ENCODE data around the gene TACC3.
"Not testable (repeated sequence)": the region's sequence is repeated elsewhere in the genome, so short reads cannot be mapped to it uniquely, and the experiment has no call there.

The TACC3 gene

DNA sequence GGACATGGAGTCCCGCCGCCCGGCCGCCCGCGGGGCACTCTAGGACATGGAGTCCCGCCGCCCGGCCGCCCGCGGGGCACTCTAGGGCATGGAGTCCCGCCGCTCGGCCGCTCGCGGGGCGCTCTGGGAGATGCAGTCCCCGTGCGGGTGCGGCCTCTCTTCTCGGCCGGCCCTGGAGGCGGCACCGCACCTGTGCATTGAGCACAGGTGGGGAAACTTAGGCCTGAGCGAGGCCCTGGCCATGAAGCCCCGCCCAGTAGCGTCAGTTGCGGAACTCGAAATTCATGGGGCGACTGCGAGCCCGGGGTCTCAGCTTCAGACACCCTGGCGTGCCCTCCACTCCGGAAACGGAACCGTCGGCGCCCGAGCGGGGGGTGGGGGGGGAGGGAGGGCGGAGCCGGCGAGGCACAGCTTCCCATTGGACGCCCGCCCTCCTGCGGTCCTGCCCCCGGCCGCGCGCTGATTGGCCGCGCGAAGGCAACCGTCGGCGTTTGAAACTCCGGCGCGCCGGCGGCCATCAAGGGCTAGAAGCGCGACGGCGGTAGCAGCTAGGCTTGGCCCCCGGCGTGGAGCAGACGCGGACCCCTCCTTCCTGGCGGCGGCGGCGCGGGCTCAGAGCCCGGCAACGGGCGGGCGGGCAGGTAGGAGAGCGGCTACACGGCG lies at the start of gene TACC3, which contains the start of gene TMEM129:
Gene TACC3, plus strand, starts transcription at position 519 of the 663 bp plus-strand sequence. CDS start 1,901 bp downstream, outside the sequence.
Gene TMEM129, minus strand, starts transcription at position 321 of the 663 bp plus-strand sequence. CDS start 486 bp downstream, outside the sequence.
- DNase-seq (ENCODE audit: low spot score), result peak; percentile 97

DNA sequence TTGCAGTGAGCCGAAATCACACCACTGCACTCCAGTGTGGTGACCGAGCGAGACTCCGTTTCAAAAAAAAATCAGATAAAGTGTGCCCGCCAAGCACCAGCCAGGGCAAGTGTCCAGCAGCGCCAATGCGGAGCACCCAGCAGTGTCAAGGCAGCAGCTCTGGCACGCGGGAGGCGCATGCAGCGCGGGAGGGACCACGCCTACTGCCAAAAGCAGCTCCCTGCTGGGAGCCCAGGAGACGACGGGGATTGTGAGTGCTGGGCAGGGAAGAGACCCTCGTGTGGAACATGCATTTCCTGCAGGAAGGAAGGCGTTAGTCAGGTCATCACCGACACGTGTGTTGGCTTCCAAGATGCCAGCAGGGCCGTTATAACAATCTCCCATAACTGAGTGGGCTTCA lies 47.6 kb upstream of the TACC3 start:
- no peak for DNase-seq (ENCODE audit: low spot score)

DNA sequence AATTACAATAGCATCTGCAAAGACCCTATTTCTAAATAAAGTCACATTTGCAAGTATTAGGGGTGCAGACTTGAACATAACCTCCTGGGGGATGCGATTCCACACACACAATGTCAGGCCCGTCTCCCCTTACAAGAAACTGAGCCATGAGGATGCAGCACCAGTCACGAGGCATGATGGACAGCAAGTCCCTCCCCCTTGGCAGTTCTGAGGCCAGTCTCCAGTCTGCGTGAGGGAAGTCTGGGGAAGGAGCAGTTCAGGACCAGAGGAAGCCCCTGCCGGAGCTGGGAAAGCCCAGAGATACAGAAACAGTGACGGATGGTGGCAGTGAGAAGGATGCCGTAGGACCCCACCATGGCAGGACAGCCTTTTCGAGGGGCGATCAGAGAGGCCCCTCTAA lies 46.6 kb upstream of the TACC3 start:
- no peak for DNase-seq (ENCODE audit: low spot score)

DNA sequence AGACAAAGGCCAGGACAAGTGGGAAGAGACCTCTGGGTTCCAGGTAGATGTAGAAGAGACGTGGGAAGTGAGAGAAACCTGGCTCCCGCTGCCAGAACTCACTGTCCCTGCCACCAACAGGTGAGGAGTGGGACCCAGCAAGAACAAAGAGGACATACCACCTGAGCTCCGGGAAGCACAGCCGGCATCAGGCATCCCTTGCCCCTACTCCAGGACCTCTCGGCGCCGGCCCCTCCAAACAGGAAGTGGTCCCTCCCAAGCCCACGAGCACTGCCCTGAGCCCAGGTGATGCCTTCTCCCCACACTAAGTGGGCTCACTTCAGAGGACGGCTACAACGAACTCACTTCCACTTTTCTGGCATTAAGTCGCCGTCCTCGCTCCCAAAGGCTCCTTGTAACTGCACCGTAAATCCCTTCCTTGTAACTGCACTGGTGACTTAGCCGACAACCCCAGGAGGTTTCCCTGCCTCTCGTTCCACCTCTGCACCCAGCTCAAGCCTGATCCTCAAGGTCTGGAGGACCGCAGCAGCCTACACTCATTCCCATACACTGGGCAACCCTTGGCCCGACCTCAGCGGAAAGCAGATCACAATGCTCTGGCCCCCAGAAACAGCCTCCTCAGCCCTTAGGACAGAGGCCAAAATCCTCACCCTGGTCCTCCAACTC lies 46.1 kb upstream of the TACC3 start:
- no peak for DNase-seq (ENCODE audit: low spot score)

DNA sequence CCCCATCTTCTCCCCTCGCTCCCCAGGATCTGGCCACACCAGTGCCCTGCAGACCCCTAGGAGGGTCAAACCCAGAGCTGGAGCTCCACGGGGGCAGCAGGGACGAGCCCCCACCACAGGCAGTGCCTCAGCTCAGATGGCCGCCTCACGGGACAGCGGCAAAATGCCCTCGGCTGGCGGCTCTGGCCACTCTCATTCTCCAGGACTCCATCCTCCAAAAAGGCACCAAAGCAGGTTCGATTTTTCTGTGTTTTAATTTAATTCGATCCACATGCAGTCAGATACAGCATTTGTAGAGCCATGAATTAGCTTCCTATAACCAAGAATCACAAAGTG lies 45.6 kb upstream of the TACC3 start:
- no peak for DNase-seq (ENCODE audit: low spot score)

DNA sequence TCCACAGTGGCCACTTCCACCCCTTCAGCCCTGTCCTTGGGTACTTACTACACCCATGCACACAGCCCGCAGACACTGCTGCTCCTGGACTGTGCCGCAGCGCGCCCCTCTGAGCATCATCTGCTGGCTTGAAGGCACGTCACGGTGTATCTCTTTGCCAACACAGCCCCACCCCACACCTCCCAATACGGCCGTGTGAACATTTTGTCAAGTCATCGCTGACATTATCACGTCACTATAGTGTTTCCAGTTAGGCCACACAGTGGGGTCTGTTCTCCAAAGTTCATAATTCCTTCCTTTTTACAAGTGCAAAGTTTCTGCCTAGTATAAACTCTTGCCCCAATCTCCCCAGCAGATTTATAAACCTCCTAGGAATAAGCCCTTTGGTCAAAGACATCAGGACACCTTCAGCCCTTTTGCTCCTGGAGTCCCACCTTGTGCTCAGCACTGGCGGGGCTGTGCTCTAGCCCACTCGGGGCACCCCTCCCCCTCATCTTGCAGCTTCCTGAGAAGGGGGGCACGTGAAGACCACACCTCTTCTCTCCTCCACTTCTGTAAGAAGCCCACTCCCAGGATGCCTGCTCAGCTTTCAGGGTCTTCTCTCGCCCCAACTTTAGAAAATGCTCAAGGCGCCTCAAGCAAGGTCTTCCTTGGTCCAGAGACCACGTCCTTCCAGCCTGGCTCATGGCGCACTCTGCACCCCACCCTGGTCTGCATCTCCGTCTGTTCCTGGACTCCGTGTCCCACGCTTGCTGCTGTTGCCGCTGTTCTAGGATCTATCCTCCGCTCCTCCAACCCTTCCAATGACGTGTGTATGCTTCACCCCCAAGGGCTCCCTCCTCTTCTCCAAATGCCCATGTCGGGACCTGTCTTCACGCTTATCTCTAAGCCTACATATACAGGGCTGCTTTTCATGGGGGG lies 44.5 kb upstream of the TACC3 start:
- no peak for DNase-seq (ENCODE audit: low spot score)

DNA sequence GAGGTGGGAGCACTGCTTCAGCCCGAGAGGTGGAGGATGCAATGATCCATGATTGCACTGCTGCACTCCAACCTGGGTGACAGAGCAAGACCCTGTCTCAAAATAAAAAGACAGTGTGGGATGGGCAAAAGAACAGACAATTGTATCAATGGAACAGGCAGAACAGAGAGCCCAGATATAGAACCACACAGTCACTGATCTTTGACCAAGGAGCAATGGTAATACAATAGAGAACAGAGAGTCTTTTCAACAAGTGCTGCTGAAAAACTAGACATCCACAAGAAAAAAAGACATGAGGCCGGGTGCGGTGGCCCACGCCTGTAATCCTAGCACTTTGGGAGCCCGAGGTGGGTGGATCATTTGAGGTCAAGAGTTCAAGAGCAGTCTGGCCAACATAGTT lies 43.1 kb upstream of the TACC3 start:
- no peak for DNase-seq (ENCODE audit: low spot score)

DNA sequence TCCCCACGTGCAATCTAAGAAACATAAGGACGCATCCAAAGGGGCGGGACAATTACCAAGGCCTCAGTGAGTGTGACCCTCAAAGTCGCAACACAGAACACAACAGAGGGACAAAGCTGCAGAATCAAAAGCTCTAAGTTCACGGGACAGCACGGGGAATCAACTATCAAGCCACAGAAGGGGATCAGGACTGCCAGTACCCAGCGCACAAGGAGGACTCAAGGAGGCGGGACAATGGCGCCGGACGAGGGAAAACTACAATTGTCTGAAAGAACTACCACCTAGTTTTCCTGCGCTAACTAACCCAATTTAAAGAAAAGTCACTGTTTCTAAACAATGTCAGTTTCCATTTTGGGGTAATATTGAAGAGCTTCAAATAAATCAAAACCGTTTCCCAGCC lies 38.5 kb upstream of the TACC3 start:
- no peak for DNase-seq (ENCODE audit: low spot score)

DNA sequence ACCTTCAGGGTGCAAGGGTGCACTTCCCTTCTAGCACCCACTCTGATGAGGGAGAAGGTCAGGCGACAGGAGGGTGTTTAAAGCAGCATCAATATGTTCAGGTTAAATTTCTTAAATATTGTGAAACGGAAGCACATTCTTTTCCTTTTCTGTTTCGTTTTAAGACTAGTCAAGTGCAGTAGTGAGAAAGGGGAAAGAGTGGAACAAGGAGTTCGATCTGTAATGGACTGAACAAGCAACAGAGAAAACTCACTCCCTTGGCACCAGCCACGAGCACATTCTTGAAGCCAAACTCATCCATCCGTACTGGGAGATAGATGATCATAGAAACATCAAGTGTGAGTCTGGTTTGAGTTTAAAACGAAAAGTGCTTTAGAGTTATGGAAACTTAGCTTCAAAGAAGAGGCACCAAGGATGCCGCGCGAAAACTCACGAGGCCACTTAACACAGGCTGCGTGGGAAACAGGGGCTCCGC lies 38.0 kb upstream of the TACC3 start:
- DNase-seq (ENCODE audit: low spot score), result peak; percentile 2

DNA sequence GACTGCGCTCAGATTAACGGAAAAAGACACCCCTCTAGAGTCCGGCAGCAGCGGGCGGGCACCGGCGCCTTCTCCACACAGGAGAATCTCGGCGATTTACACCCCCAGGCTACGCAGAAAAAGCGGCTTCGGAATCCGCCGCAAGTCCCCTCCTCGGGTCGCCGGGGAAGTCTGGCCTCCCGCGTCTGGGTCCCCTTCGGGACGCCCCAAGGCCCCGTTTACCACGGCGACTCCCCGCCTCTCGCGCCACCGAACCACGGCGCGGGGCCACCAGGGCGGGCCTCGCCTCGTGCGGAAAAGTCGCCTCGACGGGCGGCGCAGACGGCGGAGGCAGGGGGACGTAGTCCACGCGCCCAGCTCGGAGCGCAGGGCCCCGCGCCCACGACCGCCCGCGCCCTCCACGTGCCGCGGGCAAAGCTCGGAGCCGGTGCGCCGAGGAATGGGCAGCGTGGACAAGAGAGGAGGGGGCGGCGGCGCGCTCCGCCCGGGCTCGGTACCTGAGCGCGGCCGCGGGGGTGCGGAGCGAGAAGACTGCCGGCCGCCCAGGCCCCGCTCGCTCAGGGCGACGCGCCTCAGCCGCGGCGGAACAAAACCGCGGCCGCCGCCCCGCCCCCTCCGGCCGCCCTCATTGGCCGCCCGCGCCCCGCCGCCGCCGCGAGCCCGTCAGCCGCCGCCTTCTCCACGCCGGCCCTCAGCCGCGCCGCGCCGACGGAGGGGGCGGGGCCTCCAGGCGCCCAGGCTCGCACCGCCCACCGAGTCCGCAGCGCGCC lies 37.4 kb upstream of the TACC3 start, which contains the start of gene FAM53A:
Gene FAM53A, minus strand, starts transcription at position 578 of the 770 bp plus-strand sequence. CDS start 15,572 bp downstream, outside the sequence.
- peak; percentile 92 for DNase-seq (ENCODE audit: low spot score)

DNA sequence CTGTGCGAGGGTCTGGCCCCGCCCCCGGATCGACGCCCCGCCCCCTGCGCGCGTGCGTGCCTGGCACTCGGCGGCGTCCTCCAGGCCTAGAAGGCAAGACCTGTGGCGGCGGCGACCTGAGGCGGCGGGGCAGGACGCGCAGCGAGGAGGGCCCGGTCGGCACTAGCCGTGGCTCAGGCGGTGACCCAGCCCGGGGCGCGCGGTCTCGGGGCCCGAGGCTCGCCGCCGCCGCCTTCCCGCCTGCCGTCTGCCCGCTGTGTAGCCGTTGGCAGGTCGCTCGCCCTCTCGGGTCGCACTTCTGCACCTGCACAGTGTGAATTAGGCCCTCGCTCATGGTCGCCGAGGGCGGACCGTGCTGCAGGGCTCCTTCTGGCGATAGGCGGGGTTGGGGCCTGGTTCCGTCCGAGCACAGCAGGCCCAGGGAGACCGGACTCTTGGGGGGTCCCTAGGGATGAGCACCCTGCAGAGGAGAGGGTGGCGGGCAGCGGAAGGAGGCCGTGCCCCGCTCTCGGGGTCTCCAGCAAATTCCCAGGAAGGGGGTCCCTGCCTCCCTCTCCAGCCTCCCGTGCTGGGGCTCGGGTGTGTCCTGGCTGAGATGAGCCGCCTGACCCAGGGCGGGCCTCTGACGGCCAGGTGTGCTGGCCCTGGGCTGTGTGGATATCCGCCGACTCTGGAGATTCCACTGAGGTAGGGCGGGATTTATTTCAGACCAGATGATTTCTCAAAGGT lies 36.7 kb upstream of the TACC3 start:
- no peak for DNase-seq (ENCODE audit: low spot score)

DNA sequence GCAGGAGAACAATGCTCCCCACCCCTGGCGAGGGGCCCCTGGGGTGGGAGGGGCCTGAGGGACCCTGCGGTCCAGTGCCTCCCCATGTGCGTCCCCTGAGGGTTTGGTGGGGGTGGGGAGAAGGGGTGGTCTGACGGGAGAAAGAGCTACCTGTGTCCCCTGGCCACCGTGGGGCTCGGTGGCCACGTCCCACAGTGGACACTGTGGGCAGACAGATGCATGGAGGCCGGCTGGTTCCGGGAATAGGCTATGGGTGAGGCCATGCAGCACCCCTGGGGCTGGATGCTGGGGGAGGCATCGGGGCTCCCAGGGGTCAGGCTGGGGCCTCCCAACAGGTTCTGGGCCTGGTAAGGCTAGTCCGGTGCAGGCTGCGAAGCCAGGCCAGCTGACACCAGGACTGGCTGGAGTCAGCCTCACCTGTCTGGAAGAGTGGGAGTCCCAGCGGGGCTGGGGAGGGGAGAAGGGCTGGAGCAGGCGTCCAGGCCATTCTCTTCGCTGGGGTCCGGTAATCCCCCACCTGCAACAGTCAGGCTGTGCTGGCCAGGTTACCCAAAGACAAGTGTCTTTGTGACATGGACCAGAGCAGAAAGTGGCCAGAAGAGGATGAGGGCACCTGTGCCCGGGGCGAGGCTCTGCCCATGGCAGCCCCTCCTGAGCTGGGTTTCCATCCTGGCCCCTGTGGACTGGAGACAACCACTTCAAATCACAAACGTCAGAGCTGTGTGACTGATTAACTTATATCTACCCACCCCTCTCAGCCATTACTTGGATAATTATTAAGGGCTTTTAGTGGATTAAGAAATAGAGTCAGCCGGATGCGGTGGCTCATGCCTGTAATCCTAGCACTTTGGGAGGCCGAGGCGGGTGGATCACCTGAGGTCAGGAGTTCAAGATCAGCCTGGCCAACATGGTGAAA lies 35.8 kb upstream of the TACC3 start:
- DNase-seq (ENCODE audit: low spot score), result no peak

DNA sequence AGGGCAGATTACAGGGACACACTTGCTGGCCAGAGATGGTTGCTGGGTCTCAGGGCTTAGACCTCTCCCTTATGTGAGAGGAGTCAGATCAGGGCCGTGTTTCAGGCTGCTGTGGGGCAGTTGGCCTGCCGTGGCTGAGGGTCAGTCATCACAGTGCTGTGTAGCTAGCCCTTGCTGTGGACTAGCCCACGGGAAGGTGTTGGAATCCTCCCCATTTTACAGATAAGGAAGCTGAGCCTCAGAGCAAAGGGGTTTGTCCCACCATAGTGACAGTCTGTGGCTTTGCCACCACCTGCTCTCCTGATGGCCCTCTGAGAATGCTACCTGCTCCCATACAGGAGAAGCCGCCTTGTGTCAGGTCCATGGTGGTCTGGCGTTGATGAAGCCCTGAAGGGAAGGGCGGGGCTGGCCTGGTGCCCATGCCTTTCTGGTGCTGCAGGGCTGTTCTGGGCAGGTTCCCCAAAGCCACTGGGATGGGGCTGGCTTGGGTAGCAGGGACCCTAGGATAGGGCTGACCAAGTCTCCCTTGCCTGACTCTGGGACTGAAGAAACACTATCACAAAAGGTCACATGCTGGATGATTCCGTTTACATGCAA lies 34.8 kb upstream of the TACC3 start:
- no peak for DNase-seq (ENCODE audit: low spot score)

DNA sequence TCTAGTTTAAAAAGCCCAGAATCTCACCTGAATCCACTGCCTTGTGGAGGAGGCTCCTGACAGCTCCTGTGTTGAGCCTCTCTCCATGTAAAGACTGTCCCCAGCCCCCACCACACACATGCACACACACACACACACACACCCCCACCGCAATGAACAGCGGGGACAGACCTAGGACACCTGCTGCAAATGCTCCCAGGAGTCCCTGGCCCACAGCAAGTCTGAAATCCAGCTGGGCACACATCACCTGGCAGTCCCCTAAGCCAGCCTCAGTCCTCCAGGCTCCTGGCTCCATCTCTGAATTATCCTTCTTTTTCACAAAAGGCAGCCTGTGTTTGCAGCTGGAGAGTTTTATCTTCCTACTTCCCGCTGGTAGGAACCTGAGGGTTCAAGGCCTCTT lies 30.6 kb upstream of the TACC3 start:
- no peak for DNase-seq (ENCODE audit: low spot score)

DNA sequence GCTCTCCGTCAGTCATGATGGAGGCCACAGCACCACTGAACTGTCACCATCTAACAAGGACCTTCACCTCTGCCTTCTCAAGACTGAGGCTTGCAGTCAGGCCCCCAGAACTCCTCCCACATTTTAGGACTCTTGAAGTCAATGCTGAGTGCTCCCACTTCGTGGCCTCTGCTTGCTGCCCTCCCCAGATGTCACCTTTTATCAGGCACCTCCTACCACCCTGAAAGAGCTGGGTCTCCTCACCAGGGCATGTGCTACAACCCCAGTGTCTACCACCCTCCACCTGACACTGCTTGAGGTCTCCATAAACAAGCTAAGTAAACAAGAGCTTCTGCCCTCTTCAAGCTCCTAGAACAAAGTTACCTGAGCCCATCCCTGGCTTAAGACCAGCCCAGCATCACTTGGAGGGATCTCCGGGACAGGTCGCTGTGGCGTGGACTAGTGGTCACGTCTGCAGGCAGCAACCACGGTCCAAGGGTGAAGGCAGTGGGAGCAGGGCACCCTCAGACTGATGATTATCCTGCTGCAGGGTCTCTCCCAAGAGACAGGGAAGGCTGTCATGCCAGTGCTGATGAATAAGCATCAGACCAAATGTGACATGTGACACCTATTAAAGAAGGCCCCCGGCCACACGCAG lies 29.5 kb upstream of the TACC3 start:
- DNase-seq (ENCODE audit: low spot score), result no peak

DNA sequence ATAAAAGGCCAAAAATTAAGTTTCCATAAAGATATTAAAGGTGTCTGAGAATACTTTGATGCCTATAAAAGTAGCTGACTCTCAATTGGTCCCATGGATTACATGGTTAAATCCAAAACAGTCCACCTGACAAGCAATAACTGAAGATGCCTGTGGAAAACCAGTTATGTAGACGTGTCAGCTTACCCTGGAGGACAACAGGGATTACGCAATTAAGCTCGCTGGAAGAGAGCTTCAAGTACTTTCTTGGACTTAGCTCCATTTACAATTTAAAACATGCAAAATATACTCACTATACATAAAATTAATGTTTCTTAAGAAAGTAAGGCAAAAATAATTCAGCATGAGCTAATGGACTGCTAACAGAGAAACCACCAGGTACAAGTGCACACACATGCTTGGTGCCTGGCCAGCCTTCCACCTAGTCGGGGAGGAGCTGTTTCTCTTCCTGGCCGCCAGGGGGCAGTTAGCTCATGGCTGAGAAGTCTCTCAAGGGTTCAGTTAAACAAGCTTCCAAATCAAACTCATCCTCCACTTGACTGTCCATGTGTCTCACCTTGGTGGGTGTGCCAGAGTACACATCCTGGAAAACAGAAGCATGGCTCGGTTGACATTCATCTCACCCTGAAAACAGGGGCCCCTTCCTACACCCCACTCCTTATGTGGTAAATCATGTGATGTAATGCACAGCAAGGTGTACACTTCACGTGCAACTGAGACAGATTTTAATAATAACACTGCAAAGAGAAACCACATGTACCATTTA lies 28.0 kb upstream of the TACC3 start:
- DNase-seq (ENCODE audit: low spot score), result peak; percentile 87

DNA sequence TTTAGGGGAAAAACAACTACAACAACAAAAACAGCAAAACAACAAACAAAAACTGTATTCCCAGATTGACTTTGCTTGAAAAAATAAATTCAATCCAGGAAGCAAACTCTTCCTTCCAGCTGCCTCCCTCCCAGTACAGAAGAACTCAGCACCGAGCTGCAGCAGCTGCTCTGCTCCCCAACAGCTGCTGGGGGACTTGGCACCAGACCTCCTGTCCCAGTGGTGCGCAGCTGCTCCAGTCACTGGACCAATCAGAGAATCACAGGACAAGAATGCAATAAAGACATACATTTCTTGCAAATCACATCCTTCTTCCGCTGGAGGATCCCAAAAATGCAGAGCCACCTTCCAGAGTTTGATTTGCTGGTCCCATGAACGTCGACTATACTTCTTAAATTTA lies 25.4 kb upstream of the TACC3 start:
- DNase-seq (ENCODE audit: low spot score), result no peak

DNA sequence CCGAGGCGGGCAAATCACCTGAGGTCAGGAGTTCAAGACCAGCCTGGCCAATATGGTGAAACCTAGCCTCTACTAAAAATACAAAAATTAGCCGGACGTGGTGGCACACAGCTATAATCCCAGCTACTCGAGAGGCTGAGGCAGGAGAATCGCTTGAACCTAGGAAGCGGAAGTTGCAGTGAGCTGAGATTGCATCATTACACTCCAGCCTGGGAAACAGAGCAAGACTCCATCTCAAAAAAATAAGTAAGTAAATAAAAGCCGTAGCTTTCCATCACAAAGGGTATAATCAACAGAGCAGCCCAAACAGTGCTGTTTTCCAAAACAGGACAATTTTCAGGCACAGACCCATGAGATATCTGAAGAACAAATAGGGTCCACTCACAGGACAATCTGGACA lies 19.6 kb upstream of the TACC3 start:
- DNase-seq (ENCODE audit: low spot score), result not testable (repeated sequence)

Measured in CD4-positive, alpha-beta T cell treated with Interleukin-2 at 100 ng/mL for 4 hours (primary cell).